IMR-90 (cell line): ENCODE measurements around the gene BYSL.

Experiments
- MXI1 ChIP-seq: IDR thresholded peaks from 2 replicates; pipeline ENCODE4 v1.6.1; 2012; ENCODE audit warnings: low read depth, mild to moderate bottlenecking, low read length, moderate library complexity, borderline replicate concordance
- TF ChIP-seq, protein P1 (sequence below): conservative IDR thresholded peaks from 2 replicates; pipeline ENCODE4 v1.5.1; 2012; ENCODE audit warnings: mild to moderate bottlenecking, low read depth, low read length, improper control_type of control experiment
- TF ChIP-seq, protein P2 (sequence below): fragments of 150-350 bp; IDR thresholded peaks from 2 replicates; pipeline ENCODE4 v1.6.1; 2017; ENCODE audit warnings: mild to moderate bottlenecking, antibody characterized with exemption, low read length, low read depth

DNA sequence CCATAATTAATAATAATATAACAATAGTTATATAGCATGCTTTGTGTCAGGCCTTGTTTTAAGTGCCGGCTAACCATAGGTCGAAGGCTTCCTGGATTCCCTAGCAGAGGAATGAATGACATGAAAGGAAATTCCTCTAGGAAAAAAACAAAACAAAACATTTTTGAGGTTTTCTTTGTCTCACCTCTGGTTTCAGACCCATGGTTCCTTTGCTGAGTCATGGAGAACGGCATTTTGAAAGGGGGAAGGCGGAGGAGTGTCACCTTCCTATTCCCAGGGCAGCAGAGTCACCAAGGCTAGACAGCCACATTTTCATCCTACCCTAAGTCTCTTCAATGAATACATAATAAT, 45.6 kb downstream of the BYSL start:
- TF ChIP-seq, protein P1, sequence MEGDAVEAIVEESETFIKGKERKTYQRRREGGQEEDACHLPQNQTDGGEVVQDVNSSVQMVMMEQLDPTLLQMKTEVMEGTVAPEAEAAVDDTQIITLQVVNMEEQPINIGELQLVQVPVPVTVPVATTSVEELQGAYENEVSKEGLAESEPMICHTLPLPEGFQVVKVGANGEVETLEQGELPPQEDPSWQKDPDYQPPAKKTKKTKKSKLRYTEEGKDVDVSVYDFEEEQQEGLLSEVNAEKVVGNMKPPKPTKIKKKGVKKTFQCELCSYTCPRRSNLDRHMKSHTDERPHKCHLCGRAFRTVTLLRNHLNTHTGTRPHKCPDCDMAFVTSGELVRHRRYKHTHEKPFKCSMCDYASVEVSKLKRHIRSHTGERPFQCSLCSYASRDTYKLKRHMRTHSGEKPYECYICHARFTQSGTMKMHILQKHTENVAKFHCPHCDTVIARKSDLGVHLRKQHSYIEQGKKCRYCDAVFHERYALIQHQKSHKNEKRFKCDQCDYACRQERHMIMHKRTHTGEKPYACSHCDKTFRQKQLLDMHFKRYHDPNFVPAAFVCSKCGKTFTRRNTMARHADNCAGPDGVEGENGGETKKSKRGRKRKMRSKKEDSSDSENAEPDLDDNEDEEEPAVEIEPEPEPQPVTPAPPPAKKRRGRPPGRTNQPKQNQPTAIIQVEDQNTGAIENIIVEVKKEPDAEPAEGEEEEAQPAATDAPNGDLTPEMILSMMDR: no peak
- TF ChIP-seq, protein P2, sequence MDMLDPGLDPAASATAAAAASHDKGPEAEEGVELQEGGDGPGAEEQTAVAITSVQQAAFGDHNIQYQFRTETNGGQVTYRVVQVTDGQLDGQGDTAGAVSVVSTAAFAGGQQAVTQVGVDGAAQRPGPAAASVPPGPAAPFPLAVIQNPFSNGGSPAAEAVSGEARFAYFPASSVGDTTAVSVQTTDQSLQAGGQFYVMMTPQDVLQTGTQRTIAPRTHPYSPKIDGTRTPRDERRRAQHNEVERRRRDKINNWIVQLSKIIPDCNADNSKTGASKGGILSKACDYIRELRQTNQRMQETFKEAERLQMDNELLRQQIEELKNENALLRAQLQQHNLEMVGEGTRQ: no peak
- no peak for TF ChIP-seq MXI1
